Measurements from ENCODE around the gene OSGEP.

- no peak for TF ChIP-seq CTCF (IDR thresholded peaks at IDR 0.05)
- no peak for TF ChIP-seq EZH2 (IDR thresholded peaks at IDR 0.05)
Observed at GRCh38 chr14:20424851-20425250, 29.8 kb downstream of the OSGEP start.
